Activated CD4-positive, alpha-beta T cell treated with anti-CD3 and anti-CD28 coated beads for 4 hours (primary cell): Measurements from ENCODE around the gene LHFPL6.

Experiments used
- DNase-seq, 2 donors: peaks; one replicate each; pipeline ENCODE4 v3.0.0-alpha.2; 2020

The LHFPL6 gene

DNA sequence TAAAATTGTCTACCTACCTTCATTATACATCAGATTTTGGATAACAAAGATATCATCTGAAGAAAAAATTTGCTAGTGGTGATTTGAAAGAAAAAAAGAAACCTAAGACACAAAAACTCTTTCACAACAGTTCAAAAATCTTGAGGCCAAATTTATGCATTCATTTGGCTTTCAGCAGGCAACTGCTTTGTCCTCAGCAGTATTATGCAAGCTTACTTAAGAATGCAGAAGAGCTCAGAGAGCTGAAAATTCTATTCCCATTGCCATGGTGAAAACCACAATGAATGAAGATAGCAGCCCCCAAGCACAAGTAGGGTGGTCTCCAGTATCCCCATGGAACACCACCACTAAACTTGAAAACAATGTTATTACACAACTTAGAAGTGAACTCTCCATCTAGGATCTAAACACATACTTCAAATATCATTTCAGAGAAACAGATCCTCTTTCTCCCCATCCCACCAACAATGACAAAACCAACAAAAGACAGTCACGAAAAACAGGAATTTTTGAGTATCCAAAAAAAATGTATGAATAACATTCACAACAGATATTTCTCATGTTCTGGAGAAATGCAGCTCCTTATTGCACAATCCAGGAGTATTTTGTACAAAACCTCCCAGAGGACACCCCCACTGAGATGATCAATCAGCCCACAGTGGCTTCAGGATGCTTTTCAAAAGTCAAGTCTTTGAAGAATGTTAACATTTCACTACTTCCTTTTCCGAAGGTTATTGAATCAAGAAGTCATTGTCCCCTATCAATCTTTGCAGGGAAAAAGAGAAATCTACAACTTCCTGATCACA is 192.7 kb downstream of the LHFPL6 start:
- DNase-seq: no peak

DNA sequence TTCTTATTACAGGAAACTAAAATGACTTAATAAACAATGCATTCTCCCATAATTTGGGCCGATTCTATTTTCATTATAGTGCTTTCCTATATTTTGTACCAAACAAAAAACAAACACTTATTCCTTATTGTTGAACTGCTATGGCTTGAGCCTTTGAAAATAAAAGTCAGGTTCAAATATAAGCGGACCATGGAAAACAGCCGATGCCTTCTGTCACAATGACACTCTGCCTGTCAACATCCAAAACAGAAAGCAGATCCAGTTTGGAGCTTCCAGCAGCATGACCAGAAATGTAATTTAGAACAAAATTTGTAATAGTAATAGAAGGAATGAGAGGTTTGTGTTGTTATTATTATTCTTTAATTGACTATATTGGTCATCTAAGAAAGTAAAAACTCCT is 194.5 kb downstream of the LHFPL6 start:
- no peak for DNase-seq

DNA sequence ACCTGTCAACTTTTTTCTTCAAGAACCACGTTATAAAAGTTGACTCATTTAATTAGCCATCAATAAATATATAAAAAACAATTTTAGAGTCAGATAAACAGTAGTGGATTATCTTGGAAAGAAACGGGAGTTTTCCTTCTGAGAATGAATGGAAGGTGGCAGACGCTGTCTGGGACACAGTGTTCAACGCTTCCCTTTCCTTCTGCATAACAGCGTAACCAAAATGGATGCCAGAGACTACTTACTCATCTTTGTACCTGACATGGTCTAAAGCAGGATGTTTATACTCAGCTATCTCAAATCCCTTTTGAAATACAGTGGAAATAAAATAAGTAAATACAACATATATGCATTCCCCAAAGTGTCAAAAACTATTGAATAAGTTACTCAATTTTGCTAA is 195.2 kb downstream of the LHFPL6 start:
- no peak for DNase-seq

DNA sequence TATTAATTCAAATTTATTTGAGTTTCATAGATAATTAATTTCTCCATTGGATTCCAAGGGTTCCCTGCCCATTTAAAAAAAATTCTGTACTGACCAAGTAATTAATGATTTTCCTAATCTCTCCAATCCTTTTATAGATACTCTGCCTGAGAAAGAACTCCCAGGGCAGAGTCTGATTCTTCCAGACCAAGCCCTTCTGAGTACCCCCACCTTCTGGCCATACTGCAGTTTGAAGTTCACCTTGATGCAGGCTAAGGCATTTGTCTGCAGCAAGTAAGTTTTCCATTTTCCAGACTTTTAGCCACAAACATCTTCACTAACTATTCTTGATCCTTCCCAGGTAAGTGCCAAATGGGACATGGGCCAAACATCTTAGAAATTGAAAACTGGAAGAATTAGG is 195.9 kb downstream of the LHFPL6 start:
- no peak for DNase-seq

DNA sequence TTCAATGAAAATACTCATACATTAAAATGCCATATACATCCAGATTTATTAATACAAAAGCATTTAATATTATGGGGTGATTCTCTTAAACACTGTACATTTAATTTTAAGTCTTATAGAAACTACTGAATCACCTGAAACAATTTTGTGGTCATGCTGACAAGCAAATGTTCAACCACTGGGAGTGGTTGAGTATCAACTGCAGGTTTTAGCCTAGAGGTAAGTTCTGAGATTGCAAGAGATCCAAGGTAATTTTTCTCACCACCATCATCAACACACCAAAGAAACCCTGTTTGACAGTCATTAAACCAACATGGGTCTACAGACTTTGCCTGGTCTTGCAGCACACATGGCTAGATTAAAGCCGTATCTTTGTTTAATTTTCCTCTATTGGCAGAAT is 196.3 kb downstream of the LHFPL6 start:
- no peak for DNase-seq

DNA sequence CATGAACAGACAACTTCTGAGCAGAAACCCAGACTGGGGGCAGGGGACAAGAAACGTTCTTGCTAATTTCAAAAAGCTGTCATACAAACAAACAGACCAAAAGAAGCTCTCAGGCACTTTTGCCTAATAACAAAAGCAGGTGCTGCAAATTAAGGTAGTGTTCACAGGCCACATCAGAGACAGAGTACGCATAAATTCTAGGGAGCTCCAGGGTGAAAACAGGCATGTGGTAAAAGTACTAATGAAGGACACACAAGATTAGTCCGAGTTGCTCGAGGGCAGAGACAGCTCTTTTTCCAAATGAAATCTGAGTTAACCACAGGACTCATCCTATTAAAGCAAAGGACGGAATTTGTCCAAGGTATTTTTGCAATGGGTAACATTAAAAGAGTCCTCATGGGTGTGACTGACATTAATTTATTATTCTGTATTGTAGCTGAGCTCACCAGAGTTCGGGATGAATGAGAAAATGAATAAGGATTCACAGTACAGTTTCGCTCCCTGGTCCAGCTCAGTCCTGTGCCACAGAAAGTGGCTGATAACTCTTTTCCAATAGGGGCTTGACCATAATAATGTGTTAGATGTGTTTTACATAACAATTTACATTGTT is 197.3 kb downstream of the LHFPL6 start:
- DNase-seq: no peak

DNA sequence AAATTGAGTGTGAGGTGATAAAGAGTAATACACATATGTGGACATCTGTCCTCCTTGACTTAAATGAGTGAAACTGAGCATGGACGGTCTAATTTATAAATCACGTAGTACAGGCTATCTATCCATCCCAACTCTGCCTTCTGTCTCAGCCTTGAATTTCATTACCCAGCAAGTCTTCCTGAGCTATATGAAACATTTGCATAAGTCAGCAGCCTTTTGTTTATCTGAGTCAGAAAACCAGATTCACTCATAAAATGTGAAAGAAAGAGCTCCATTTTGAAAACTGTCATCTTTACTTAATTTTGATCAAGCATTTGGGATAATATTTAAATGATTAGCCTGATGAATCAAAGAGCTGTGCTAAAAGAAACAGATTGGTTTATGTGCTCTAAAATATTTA is 197.9 kb downstream of the LHFPL6 start:
- no peak for DNase-seq

DNA sequence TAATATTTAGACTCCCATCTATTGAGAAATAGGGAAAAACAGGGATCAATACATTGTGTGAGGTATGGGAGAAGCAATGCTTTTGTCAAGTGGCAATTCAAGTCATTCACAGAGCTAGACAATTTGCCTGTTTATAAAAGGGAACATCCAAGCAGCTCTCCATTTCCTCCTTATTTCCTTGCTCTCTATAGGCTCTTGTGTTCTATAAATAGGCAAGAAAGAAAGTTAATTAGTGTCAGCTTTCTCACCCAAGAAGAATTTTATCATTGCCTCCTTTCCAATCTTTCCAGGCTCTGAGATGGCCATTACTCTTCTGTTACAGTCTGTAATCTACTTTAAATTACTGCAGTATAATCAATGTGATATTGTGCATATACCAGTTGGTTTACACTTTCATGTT is 199.9 kb downstream of the LHFPL6 start:
- no peak for DNase-seq

DNA sequence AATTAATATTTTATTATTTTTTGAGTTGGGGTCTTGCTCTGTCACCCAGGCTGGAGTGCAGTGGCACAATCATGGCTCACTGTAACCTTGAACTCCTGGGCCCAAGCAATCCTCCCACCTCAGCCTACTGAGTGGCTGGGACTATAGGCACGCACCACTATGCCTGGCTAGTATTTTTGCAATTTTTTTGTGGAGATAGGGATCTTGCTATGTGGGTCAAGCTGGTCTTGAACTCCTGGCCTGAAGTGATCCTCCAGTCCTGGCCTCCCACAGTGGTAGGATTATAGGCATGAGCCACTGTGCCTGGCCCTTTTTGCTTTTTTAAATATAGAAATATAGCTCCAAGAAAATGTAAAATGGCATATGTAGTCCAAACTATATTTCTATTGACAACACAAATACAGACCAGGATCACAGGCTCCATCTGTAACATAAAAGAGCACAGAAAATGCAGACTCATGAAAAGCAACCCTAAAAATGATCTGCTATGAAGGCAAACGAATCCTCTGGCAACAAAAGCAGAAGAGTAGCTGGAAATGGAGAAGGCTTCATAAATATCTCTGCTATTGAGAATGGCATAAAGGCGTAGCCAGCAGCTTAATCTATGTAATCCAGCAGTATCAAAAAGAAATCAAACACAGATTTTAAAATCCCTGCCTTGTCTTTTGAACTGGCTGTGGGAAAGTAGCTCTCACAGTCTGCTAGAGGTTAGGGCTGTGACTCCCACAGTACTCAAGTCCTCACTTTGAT is 200.6 kb downstream of the LHFPL6 start:
- DNase-seq: no peak

DNA sequence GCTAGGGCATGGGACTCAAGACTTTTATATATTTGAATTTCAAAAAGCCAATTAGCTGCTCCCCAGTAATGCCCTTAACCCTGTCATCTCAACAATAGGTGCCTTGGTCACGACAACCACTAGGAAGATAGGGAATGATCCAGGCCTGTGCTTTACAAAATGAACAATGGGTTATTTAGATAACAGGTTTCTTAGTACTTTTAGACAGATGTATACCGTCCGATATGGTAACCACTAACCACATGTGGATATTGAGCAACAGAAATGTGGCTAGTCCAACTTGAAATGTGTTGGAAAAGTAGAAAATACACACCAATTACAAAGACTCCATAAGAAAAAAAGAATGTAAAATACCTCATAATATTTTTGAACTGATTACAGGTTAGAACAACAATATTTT is 201.2 kb downstream of the LHFPL6 start:
- no peak for DNase-seq

DNA sequence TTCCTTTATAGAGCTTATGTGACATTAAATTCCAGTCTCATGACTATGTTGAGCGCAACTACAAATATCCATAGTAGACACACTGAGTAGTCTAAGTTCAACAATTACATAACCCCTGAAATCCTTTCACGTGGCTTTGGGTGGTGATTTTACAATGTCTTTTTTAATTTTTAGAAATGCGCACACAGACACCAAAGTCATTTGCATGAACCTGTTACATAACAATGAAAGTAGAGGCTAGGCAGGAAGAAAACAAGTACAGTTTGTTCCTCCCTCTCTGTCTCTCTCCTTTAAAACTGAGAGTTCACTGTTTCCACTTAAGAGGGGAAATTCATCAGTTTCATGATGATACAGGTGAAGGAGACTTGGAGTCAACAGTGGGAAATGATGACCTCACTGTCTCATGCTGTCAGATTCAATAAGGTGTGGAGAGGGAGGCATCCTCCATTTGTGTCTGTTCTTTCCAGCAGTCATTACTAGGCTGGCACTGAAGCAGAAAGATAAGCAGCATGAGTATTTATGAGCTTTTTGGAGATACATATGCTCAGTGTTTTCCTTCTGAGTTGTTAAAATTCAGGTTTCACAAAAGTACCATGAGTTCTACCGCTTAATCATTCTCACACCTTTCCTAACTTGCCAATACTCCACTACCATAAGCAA is 201.8 kb downstream of the LHFPL6 start:
- DNase-seq: no peak

DNA sequence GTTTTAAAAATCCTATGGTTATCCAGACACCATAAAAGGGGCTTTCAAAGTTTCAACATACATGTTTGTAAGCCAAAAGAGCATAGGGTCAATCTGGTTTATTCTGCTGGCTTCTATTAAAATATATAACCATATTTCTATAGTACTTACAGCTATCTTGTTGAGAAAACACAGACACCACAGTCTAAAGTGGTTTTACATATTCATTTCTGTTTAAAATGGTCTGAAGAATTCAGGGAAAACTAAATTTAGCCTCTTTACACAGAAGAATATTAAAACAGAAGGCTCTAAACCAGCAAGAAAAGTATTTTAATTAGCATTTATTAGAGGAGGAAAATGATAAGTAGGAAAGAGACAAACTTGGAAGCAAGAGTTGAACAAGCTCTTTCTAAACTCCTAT is 203.9 kb downstream of the LHFPL6 start:
- no peak for DNase-seq

DNA sequence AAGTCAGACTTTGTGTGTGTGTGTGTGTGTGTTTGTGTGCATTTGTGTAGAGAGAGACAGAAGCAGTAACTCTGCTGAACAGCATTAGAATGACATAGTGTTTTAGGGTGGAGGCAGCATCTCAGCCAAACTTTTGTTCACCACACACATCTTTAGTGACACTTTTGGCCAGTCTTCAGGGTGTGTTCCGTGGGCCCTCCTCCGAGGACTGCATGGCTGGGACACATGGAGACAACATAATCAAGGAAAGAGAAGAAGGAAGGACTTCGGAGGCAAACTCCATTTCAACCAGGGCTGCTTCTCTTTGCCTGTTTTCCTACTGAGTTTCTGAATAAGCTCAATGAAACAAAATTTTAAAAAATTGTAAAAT is 205.1 kb downstream of the LHFPL6 start:
- DNase-seq: no peak

DNA sequence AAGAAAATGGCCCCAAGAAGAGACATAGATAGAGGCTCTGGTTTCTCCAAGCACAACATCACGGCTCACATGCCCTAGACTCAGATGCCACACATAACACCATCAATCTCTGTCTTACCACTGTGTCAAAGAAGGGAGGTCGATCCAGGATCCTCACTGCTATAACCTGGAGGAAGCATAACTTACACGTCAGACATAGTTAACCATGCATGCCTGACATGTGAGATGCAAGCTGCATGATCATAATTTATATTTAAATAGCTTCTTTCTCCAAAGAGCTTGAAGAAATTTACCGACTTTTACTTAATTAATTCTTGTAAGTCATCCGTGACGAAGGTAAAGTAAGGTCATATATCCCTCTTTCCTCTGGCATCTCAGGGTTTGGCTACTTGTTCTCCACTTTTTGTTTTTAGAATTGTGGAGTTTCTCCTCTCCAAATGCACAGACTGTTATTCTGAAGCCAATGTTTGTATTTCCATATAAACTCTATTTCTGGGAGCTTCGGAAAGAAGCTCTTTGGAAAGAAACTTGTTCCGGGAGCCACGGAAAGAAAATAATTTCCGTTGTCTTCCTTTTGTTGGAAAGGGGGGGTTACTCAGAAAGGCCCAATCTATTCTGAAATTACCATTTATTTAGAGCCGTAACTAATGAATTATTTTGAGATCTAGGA is 205.6 kb downstream of the LHFPL6 start:
- DNase-seq: no peak

DNA sequence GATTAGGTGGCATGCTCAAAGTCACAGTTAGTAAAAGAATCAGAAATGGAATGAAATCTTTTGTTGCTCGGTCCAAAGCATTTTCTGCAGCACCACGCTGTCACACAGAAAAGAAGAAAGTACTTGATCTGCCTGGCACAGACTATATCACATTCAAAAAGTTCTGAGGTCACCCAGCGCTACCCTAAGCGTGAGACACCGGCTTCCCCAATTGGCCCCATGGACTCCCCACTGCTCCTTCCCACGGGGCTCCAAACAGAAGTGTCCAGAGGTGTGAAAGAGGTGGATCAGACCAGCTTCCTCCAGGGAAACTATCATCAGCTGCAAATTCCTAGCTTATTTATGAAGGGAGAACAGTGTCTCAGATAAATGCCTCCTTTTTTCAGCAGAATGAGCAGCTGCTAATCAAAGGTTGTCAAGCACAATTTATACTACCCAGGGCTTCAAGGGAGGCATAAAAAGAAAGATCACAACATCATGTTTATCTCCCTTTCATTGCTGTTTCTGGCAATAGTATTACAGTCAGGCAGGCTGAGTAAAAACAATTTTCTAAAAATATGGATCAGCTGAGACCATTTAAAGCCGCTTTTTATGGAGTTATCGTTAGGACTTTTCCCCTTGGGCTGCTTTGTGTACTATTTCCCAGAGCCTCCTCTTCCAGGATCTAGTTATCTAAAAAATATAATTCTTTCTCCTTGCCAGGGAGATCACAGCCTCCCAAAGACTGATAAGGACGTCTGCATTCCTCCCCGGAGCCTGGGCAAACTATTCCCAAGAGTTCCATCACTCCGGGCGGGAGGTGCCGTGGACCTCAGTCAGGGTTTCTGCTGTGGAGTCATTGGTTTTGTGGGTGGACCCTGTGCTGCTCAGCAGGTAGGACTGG is 208.0 kb downstream of the LHFPL6 start:
- DNase-seq: no peak

DNA sequence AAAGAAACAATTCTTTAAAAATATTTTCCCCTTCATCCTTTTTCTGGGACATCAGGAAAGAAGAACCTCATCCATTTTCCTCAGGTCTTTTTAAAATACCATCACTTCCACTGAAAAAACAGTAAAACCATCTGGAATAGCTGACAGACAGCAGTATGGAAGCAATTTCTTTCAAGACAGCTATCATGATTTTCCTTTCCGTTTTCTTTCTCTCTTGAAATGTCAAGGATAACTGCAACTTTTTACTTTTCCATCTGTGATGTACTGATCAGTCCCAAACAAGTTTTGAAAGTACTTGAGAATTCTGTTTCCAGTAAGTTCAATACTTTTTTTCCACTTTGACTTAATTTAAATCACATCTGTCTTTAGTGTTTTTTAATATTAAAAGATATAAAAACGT is 211.2 kb downstream of the LHFPL6 start:
- DNase-seq: no peak

DNA sequence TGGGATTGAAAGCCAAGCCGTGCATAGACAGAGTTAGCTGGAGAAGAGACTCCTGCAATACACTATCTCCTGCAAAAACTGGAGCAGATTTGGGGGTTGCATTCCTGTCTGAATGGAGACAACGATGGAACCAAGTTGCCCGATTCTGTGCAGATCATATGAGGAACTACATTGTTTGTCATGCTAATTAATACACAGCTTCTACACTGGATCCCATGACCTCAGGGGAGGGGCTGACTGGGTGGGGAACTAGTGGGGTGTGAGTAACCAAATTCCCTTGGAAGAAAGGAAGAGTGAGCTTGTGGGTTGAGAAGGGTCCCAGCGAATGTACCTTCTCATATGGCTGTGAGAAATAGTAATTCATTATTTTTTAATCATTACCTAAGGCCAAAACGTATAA is 214.0 kb downstream of the LHFPL6 start:
- DNase-seq: no peak

DNA sequence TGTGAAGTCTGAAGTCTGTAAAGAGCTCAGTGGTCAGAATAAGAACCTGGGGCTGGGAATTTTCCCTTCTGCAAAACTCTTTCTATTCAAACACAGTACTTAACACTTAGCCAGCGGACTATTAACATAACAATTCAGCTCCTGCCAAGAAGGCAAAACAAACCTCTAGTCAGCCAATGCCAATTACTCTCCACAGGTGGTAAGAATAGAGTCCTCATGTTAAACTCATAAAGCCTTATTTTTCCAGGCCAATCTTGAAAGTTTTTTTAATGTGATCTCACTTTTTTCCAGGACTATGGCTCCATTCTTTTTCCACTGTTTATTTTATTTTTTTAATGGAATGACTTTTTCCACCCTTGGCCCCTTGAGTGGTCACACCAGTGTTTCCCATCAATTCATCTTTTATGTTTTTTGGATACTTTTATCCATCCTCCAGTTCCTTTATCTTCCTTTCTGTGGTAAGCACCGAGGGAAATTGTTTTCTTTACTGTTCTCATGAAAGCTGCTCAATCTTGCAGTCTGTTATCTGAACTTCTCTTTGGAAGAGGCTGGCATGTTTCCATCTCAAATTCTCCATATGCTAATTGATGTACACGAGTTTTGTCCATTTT is 217.3 kb downstream of the LHFPL6 start:
- DNase-seq: no peak

DNA sequence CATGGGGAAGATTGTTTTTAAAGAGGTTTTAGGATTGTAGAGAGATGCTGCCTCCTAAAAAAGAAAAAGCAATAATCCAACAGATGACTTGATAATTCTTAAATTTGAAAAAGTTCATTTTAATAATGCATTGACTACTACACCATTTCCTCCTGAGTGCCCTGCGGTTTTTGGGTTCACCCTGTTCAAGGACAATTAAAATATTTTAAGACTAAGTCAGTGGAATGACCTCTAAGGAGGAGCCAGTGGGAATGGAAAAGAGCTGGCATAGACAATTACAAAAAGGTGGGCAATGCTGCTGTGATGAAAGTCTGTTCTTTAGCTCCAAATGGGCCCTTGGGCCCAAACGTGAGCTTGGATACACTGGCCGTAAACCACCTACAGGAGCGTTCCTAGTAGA is 217.8 kb downstream of the LHFPL6 start:
- no peak for DNase-seq

DNA sequence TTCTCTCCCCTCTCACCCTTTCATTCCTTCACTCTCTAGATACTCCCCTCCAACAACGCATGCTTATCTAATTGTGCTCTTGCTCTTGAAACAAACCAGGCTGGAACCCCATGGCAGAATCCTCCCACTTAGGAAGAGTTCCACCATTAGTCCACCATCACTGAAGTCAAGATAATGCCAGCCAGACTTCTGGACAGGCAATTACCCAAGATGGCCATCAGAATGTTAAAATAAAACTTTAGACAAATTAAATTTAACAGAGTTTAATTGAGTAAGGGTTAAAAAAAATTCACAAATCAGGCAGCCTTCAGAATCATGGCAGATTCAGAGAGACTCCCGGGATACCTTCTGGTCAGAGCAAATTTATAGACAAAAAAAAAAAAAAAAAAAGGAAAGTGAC is 221.5 kb downstream of the LHFPL6 start:
- DNase-seq: no peak
